ENCODE data around the gene TECTB. TPM values are rescaled to one million over a fixed set of nuclear protein-coding genes. Genes with fewer than 3 reads are reported as not detected.

Gene TECTB
- total RNA-seq, 2 donors from 2014 or later, result not detected

DNA sequence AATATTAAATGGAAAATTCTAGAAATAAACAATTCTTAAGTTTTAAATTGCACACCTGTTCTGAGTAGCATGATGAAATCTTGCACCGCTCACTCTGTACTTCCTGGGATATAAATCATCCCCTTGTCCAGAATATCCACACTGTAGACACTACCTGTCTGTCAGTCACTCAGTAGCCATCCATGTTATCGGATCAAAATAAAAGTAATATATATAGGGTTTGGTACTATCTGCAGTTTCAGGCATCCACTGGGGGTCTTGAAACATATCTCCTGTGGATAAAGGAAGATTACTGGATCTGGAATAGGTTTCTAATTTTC, 6.8 kb downstream of the TECTB start:
- no peak for DNase-seq
- Histone ChIP-seq H3K36me3 (replicated peaks in 1 of 2; ENCODE audit: insufficient read depth in 1 of 2, low read depth in 2 of 2) (no peaks in the 10 kb centered on the region), H3K4me1 (no peaks in the 10 kb centered on the region), H3K9me3 (no peaks in the 10 kb centered on the region), H3K4me3 (no peak overlapping the region), H3K27ac (no peak overlapping the region), H3K27me3 (no peaks in the 10 kb centered on the region)
- TF ChIP-seq, protein P1, sequence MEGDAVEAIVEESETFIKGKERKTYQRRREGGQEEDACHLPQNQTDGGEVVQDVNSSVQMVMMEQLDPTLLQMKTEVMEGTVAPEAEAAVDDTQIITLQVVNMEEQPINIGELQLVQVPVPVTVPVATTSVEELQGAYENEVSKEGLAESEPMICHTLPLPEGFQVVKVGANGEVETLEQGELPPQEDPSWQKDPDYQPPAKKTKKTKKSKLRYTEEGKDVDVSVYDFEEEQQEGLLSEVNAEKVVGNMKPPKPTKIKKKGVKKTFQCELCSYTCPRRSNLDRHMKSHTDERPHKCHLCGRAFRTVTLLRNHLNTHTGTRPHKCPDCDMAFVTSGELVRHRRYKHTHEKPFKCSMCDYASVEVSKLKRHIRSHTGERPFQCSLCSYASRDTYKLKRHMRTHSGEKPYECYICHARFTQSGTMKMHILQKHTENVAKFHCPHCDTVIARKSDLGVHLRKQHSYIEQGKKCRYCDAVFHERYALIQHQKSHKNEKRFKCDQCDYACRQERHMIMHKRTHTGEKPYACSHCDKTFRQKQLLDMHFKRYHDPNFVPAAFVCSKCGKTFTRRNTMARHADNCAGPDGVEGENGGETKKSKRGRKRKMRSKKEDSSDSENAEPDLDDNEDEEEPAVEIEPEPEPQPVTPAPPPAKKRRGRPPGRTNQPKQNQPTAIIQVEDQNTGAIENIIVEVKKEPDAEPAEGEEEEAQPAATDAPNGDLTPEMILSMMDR (IDR thresholded peaks at IDR 0.05), result no peak
- no peak for TF ChIP-seq POLR2A (IDR thresholded peaks at IDR 0.05)
- 86 to 96% methylated on average over 2 of the region's 2 CpGs for WGBS, 2 donors
- no peak for ATAC-seq
- intact Hi-C loops (cut with DNase I), result no loop called here

DNA sequence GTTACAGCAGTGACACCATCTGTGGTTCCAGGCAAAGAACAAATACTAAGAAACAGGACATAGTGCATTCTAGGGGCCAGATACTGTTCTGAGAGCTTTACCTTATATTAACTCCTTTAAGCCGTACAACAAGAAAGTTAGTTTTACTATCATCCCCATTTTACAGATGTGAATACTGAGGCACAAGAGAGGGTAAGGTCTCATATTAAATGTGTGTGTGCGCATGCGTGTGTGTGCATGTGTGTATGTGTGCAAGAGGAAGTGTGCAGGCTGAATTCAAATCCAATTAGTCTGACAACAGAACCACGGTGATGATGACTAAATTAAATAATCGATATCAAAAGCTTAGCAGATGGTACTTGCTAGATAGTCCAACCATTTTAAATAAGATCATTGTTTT, 11.0 kb downstream of the TECTB start:
- Histone ChIP-seq H3K4me1 (no peaks in the 10 kb centered on the region), H3K9me3 (no peaks in the 10 kb centered on the region), H3K4me3 (no peak overlapping the region), H3K27ac (no peak overlapping the region), H3K27me3 (no peaks in the 10 kb centered on the region), H3K36me3 (replicated peaks in 1 of 2; ENCODE audit: insufficient read depth in 1 of 2, low read depth in 2 of 2) (no peaks in the 10 kb centered on the region)
- ATAC-seq, result no peak
- intact Hi-C loops (cut with DNase I), result no loop called here
- DNase-seq, result no peak
- TF ChIP-seq POLR2A (IDR thresholded peaks at IDR 0.05), result no peak
- TF ChIP-seq, protein P1 (IDR thresholded peaks at IDR 0.05), result no peak
- 76 to 83% methylated on average over 5 of the region's 5 CpGs for WGBS, 2 donors

DNA sequence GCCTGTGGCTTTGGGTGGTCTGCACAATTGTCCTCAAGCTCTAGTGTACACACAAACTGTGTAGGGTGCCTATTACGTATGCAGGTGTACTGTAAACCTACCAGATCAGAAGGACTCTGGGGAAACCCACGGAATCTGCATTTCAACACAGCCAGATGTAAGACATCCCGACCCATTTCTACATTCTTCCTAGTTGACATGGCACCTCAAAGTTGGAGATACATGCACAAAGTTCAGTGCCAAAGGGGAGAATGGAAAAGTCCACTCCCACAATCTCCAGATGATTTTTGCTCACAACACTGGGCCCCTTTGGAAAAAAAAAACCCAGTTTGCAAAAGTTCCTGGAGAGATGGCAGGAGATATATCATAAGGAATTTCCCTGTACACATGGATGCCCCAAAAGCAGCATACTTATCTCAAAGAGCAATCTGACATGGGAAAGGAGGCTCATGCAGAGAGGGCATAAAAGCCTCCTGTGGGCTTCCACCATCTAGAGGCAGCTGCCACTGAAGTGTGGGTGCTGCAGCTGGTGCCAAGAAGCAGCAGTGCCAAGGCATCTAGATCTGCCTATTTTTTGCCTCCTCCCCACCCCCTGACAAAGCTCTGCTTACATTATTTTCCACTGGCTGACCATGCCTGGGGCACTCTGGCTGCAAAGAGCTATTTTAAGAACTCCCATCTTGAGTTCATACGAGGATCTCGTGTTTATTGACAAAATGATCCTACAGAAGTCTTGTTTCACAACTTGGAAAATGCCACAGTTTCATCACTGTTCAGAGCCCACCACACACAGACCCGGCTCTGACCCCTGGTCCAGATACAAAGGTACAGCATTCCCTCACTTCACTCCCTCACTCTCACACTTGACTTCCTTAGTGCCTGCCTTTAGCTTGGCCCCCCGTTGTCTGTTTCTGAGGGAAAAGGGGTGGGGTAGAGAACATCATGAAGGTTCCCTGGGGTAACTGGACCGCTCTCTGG, 12.9 kb downstream of the TECTB start:
- TF ChIP-seq, protein P1 (IDR thresholded peaks at IDR 0.05), result no peak
- TF ChIP-seq POLR2A (IDR thresholded peaks at IDR 0.05), result no peak
- Histone ChIP-seq H3K36me3 (replicated peaks in 1 of 2; ENCODE audit: insufficient read depth in 1 of 2, low read depth in 2 of 2) (no peaks in the 10 kb centered on the region), H3K4me3 (no peak overlapping the region), H3K9me3 (no peaks in the 10 kb centered on the region), H3K27ac (no peak overlapping the region), H3K27me3 (no peaks in the 10 kb centered on the region), H3K4me1 (no peaks in the 10 kb centered on the region)
- 48 to 59% methylated on average over 8 of the region's 8 CpGs for WGBS, 2 donors
- intact Hi-C loops (cut with DNase I), result no loop called here
- no peak for ATAC-seq
- no peak for DNase-seq

DNA sequence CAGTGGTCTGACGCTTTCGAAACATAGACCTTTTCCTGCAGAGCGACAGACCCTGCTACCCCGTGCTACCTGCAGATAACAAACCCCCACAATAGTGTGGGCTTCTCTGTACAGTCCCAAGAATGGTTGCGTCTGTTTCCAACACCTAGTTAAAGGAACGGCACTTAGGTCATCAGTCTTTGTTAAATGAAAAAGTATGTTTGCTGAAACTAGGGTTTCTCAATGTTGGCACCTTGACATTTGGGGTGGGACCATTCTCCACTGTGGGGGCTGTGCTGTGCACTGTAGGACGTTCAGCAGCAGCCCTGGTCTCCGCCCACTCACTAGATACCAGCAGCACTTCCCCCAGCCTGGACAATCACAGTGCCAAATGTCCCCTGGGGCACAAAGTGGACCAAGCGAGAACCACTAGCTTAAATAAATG, 13.7 kb downstream of the TECTB start:
- Histone ChIP-seq H3K27me3 (no peaks in the 10 kb centered on the region), H3K4me3 (no peak overlapping the region), H3K27ac (no peak overlapping the region), H3K4me1 (no peaks in the 10 kb centered on the region), H3K36me3 (replicated peaks in 1 of 2; ENCODE audit: insufficient read depth in 1 of 2, low read depth in 2 of 2) (no peaks in the 10 kb centered on the region), H3K9me3 (no peaks in the 10 kb centered on the region)
- no peak for ATAC-seq
- 69 to 70% methylated on average over 8 to 9 of the region's 9 CpGs for WGBS, 2 donors
- no peak for DNase-seq
- TF ChIP-seq POLR2A (IDR thresholded peaks at IDR 0.05), result no peak
- TF ChIP-seq, protein P1 (IDR thresholded peaks at IDR 0.05), result no peak
- intact Hi-C loops (cut with DNase I), result no loop called here

DNA sequence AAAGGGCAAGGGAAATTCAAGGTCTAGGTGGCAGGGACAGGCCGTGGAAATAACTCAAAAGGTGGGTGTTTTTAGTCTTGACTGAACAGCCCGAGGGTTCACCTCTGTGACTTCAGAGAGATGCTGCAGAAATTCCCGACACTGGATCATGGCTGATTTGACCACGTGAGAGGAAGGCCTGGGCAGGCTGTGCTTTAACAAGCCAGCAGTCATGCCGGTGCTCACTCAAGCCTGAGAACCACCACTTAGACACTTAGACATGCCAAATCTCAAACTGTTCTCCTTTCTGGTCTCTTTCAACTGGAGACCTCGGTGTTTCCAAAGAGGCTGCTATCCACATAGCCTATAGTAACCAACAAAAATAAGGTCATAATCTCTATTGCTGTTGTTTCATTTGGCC, 15.4 kb downstream of the TECTB start:
- no peak for DNase-seq
- 75 to 85% methylated on average over 6 of the region's 6 CpGs for WGBS, 2 donors
- Histone ChIP-seq H3K27me3 (no peaks in the 10 kb centered on the region), H3K4me3 (no peak overlapping the region), H3K4me1 (no peaks in the 10 kb centered on the region), H3K36me3 (replicated peaks in 1 of 2; ENCODE audit: insufficient read depth in 1 of 2, low read depth in 2 of 2) (no peaks in the 10 kb centered on the region), H3K27ac (no peak overlapping the region), H3K9me3 (no peaks in the 10 kb centered on the region)
- TF ChIP-seq, protein P1 (IDR thresholded peaks at IDR 0.05), result no peak
- no peak for TF ChIP-seq POLR2A (IDR thresholded peaks at IDR 0.05)
- ATAC-seq, result no peak
- intact Hi-C loops (cut with DNase I), result no loop called here

Measured in body of pancreas (tissue), 4 donors.